ENCODE results near the gene PCDH9. TPM values are rescaled to one million over a fixed set of nuclear protein-coding genes. Genes with fewer than 3 reads are reported as not detected.

Gene PCDH9
- total and polyA plus RNA-seq, 2 experiments from 2014 or later, result 0.31 to 0.52 TPM

- TF ChIP-seq ZNF462 (CRISPR knock-in tag; IDR thresholded peaks at IDR 0.05), result no peak
These were observed 102.0 kb downstream of the PCDH9 start (continued) for GRCh38 chr13:67128136-67128535.

GRCh38 chr13:67125681-67126080, 104.5 kb downstream of the PCDH9 start:
- TF ChIP-seq EZH2phosphoT487 (IDR thresholded peaks at IDR 0.05; ENCODE audit: unreplicated experiment) (no peak), POLR2AphosphoS5 (IDR thresholded peaks at IDR 0.05; ENCODE audit: low read depth) (no peak), ZNF462 (CRISPR knock-in tag; IDR thresholded peaks at IDR 0.05) (no peak), EZH2 (IDR thresholded peaks at IDR 0.05; ENCODE audit: low read depth, unreplicated experiment) (no peak), ZNF331 (CRISPR knock-in tag; IDR thresholded peaks at IDR 0.05; ENCODE audit: low read depth) (no peak), CREB1 (CRISPR knock-in tag; IDR thresholded peaks at IDR 0.05; ENCODE audit: low read depth) (no peak)
- DNase-seq (ENCODE audit: low spot score) (no peak), ATAC-seq (no peak)
- Histone ChIP-seq H3K4me1 (ENCODE audit: insufficient read depth) (no peaks in the 10 kb centered on the region; the same call in 1 of the 2 replicates), H3K36me3 (ENCODE audit: insufficient read depth) (no peaks in the 10 kb centered on the region), H3K27me3 (ENCODE audit: insufficient read depth) (no peaks in the 10 kb centered on the region), H3K27ac (ENCODE audit: low read depth) (no peak overlapping the region), H4K20me1 (replicated peaks; ENCODE audit: insufficient read depth) (no peaks in the 10 kb centered on the region), H3K79me2 (replicated peaks; ENCODE audit: insufficient read depth) (no peaks in the 10 kb centered on the region), H3F3A (replicated peaks; ENCODE audit: low read depth) (no peaks in the 10 kb centered on the region), H3K4me2 (no peak overlapping the region), H3K9me2 (ENCODE audit: insufficient read depth) (no peaks in the 10 kb centered on the region), H3K4me3 (no peak overlapping the region), H2AFZ (no peak overlapping the region)
- no peak overlapping the region for H3K4me3 Mint-ChIP-seq
- H3K9me3 Mint-ChIP-seq, result no peaks in the 10 kb centered on the region
- H3K4me1 Mint-ChIP-seq, result peaks cover 7% of the 10 kb centered on the region
- H3K27ac Mint-ChIP-seq, result no peak overlapping the region
- no peaks in the 10 kb centered on the region for H3K27me3 Mint-ChIP-seq (ENCODE audit: insufficient read depth, low read depth, poor library complexity)
- no peaks in the 10 kb centered on the region for H3K36me3 Mint-ChIP-seq (ENCODE audit: low read depth)

Data from GM23338 (cell line).